GM12874 (cell line): ENCODE data around the gene BOD1L2.

Source experiments
- CTCF ChIP-seq: IDR thresholded peaks from 2 replicates; pipeline ENCODE4 v1.5.1; 2011; ENCODE audit warnings: low read depth, mild to moderate bottlenecking, control low read depth, low read length, moderate library complexity; ENCODE audit not compliant: insufficient read depth

Gene BOD1L2

GRCh38 chr18:57198073-57198472 lies 51.2 kb downstream of the BOD1L2 start:
- TF ChIP-seq CTCF: no peak
